Common myeloid progenitor, CD34-positive (primary cell): Measurements from ENCODE around the gene SIGLEC6.

ENCODE experiments used
- CTCF ChIA-PET: fragments of 350-600 bp; sonication (Branson Sonifier 250); formaldehyde crosslinking; loops from one replicate; lab custom pipeline; 2021; ENCODE audit warnings: antibody characterized with exemption; lab: Charles Lee
- POLR2A ChIA-PET: fragments of 350-600 bp; sonication (Branson Sonifier 250); formaldehyde crosslinking; loops from one replicate; lab custom pipeline; 2021; ENCODE audit warnings: antibody characterized with exemption; lab: Charles Lee
- DNase-seq, 3 donors: peaks; one replicate each; pipeline versions ENCODE4 v3.0.0 to v3.0.0-alpha.2; 2013
- H3K27ac ChIP-seq, 2 experiments: 1 replicate in 1 of 2; 2 replicates in 1 of 2; pipeline ENCODE4 v1.7.0; 2013; ENCODE audit warnings: inconsistent platforms in 2 of 2, low read length in 2 of 2, mild to moderate bottlenecking in 2 of 2, low read depth in 1 of 2, moderate library complexity in 1 of 2; ENCODE audit not compliant: severe bottlenecking in 2 of 2, insufficient read depth in 1 of 2, poor library complexity in 1 of 2
- H3K27me3 ChIP-seq, 5 experiments: replicated peaks in 2 of 5; 1 replicate in 3 of 5; 2 replicates in 2 of 5; pipeline versions ENCODE4 v1.6.1 to v1.7.0; 2013; ENCODE audit warnings: low read length in 4 of 5, mild to moderate bottlenecking in 2 of 5, moderate library complexity in 2 of 5, inconsistent platforms in 1 of 5; ENCODE audit not compliant: insufficient read depth in 5 of 5, control insufficient read depth in 4 of 5
- H3K36me3 ChIP-seq, 4 experiments: 1 replicate in 2 of 4; 2 replicates in 2 of 4; pipeline versions ENCODE4 v1.6.1 to v1.7.0; 2013; ENCODE audit warnings: low read length in 3 of 4, control low read depth in 1 of 4, mild to moderate bottlenecking in 1 of 4; ENCODE audit not compliant: control insufficient read depth in 4 of 4, insufficient read depth in 4 of 4
- H3K4me1 ChIP-seq, 4 experiments: 1 replicate in 3 of 4; 2 replicates in 1 of 4; pipeline versions ENCODE4 v1.6.1 to v1.7.1; 2013; ENCODE audit warnings: low read length in 3 of 4, mild to moderate bottlenecking in 3 of 4, control low read depth in 1 of 4, inconsistent platforms in 1 of 4, moderate library complexity in 1 of 4; ENCODE audit not compliant: control insufficient read depth in 4 of 4, insufficient read depth in 4 of 4; ENCODE audit errors: control extremely low read depth in 1 of 4
- H3K4me3 ChIP-seq, 7 experiments: 1 replicate in 4 of 7; 2 replicates in 3 of 7; pipeline versions ENCODE4 v1.5.1 to v1.7.0; 2013; ENCODE audit warnings: mild to moderate bottlenecking in 7 of 7, low read length in 6 of 7, moderate library complexity in 6 of 7, inconsistent platforms in 2 of 7, low read depth in 2 of 7, control low read depth in 1 of 7; ENCODE audit not compliant: insufficient read depth in 4 of 7, control insufficient read depth in 1 of 7; ENCODE audit errors: extremely low read depth in 1 of 7
- H3K9me3 ChIP-seq, 5 experiments: 1 replicate in 4 of 5; 2 replicates in 1 of 5; pipeline versions ENCODE4 v1.6.1 to v1.7.1; 2013; ENCODE audit warnings: low read length in 4 of 5, mild to moderate bottlenecking in 2 of 5, inconsistent platforms in 1 of 5, low read depth in 1 of 5, moderate library complexity in 1 of 5; ENCODE audit not compliant: control insufficient read depth in 4 of 5, insufficient read depth in 2 of 5; ENCODE audit errors: control extremely low read depth in 1 of 5
- WGBS: methylation state at CpG from one replicate; pipeline ENCODE4 v1.1.5; 2013; ENCODE audit not compliant: insufficient coverage; 5-methylcytosine and 5-hydroxymethylcytosine counted together

SIGLEC6 gene

DNA sequence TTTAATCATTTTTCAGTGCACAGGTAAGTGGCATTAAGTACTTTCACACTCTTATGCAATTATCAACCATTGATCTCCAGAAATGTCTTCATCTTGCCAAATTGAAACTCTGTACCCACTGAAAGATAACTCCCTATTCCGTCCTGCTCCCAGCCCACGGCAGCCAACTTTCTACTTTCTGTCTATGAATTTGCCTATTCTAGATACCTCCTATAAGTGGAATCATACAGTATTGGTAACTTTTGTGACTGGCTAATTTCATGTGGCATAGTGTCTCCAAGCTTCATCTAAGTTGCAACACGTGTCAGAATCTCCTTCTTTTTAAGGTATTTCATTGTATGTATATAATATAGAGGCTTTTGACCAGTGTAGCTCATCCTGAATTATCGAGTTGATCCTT is 58.9 kb downstream of the SIGLEC6 start:
- WGBS = 0% methylated on average over 1 of the region's 4 CpGs
- Histone ChIP-seq H3K27me3 (peaks cover 0 to 10% (median 5%) of the 10 kb centered on the region in 5 experiments), H3K4me3 (no peak overlapping the region), H3K36me3 (no peaks in the 10 kb centered on the region), H3K4me1 (peaks cover 4 to 29% (median 16%) of the 10 kb centered on the region in 4 experiments), H3K27ac (no peak overlapping the region), H3K9me3 (peaks cover 0 to 4% (median 0%) of the 10 kb centered on the region in 5 experiments)
- CTCF ChIA-PET = interaction anchor here (0.6 to 7.0 kb wide), 34 partner anchors 10 to 206 kb away, joined by 3 to 92 read pairs (median 5); partner anchors contain the start of gene ZNF175
- DNase-seq = no peak
- POLR2A ChIA-PET = no interaction called here

DNA sequence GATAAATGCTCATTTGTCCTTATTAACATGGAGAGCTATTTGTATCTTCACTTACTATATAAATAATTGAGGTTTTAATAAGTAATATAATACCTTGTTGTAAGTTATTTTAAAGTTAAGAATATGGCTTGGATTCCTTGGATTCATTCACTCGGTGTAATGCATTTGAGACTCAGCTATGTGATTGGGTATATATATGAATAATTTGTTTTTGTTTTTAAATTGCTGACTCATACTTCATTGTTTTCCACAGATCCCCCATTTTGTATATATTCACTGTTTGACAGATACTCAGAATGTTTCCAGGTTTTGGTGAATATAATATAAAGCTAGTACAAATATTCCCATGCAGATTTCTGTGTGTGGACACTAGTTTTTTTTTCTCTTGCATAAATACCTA is 59.9 kb downstream of the SIGLEC6 start:
- WGBS = no CpG with 5 or more reads among the region's 1 CpG

DNA sequence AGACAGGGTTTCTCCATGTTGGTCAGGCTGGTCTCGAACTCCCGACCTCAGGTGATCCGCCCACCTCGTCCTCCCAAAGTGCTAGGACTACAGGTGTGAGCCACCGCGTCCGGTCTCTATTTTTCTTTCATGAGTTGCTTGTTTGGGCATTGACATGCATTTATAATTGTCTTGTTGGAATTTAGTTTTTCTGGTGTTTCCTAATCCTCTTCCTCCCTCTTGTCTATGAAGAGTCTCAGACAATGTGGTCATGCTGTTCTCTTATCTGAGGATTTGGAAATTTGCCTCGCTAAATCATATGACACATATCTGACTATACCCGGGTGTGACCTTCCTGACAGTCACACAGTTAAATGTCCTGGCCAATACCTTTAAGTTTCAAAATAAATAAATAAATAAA is 60.5 kb downstream of the SIGLEC6 start:
- Histone ChIP-seq H3K9me3 (no peaks in the 10 kb centered on the region), H3K36me3 (no peaks in the 10 kb centered on the region), H3K27ac (no peak overlapping the region), H3K4me3 (no peak overlapping the region), H3K27me3 (peaks cover 0 to 10% (median 5%) of the 10 kb centered on the region in 5 experiments), H3K4me1 (peaks cover 13 to 46% (median 24%) of the 10 kb centered on the region in 4 experiments)
- POLR2A ChIA-PET = no interaction called here
- WGBS = 100% methylated on average over 4 of the region's 9 CpGs
- CTCF ChIA-PET = interaction anchor here (0.8 to 7.0 kb wide), 13 partner anchors 10 to 211 kb away, joined by 3 to 92 read pairs (median 4); no protein-coding TSS in a partner anchor
- no peak for DNase-seq

More for the DNA sequence above, 59.9 kb downstream of the SIGLEC6 start:
- Histone ChIP-seq H3K9me3 (peaks cover 0 to 4% (median 0%) of the 10 kb centered on the region in 5 experiments), H3K4me3 (no peak overlapping the region), H3K36me3 (no peaks in the 10 kb centered on the region), H3K27ac (no peak overlapping the region), H3K4me1 (peaks cover 13 to 40% (median 23%) of the 10 kb centered on the region in 4 experiments), H3K27me3 (peaks cover 0 to 10% (median 5%) of the 10 kb centered on the region in 5 experiments)
- DNase-seq = no peak
- ChIA-PET POLR2A (no interaction called here), CTCF (interaction anchor here (0.5 to 7.0 kb wide), 14 partner anchors 10 to 300 kb away, joined by 3 to 92 read pairs (median 4); no protein-coding TSS in a partner anchor)

DNA sequence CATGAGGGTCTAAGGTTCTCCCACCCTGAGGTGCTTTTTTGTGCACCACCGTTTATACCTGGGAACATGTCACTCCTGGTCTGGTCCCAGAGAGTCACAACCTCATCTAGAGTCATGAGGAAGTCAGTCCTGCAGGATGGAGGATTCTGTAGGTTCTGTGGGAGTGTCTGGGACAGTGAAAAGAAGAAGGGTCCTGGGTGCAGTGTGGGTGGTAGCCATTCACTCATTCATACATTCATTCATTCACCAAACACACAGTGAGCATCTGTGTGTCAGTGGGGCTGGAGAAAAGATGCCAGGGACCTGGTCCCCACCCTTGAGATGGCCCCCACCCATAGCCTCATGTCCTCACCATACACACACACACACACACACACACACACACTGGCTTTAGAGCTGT is 61.8 kb downstream of the SIGLEC6 start:
- Histone ChIP-seq H3K36me3 (no peaks in the 10 kb centered on the region), H3K4me3 (no peak overlapping the region), H3K9me3 (no peaks in the 10 kb centered on the region), H3K27ac (no peak overlapping the region), H3K4me1 (peaks cover 13 to 48% (median 24%) of the 10 kb centered on the region in 4 experiments), H3K27me3 (peaks cover 0 to 8% (median 5%) of the 10 kb centered on the region in 5 experiments)
- CTCF ChIA-PET = interaction anchor here (1.0 to 1.5 kb wide), 2 partner anchors 33 to 46 kb away, joined by 3 to 5 read pairs; no protein-coding TSS in a partner anchor
- POLR2A ChIA-PET = no interaction called here
- no peak for DNase-seq
- 86% methylated on average over 1 of the region's 1 CpG for WGBS

DNA sequence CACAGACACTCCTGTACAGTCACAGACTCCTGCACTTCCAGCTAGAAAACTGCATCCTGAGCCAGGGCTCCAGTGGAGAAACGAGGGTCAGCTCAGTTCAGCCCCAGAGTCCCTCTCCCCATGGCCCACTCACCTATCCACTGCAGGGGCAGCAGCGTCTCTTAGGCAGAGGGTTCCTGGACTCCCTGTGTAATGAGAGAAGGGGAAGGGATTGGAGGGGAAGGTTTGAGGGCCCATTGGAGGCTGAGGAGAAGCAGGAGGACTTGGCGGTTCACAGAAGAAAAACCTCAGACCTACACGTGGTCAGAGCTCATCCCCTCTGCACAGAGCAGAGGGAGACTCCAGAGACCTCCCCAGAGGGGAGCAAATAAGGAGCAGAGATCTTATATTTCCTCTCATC is 62.3 kb downstream of the SIGLEC6 start:
- DNase-seq = no peak
- peaks cover 16 to 48% (median 25%) of the 10 kb centered on the region in 4 experiments for H3K4me1 ChIP-seq
- H3K9me3 ChIP-seq = no peaks in the 10 kb centered on the region
- H3K4me3 ChIP-seq = no peak overlapping the region
- POLR2A ChIA-PET = no interaction called here
- H3K27me3 ChIP-seq = peaks cover 0 to 5% (median 2%) of the 10 kb centered on the region in 5 experiments
- WGBS = no CpG with 5 or more reads among the region's 4 CpGs
- CTCF ChIA-PET = interaction anchor here (0.8 to 1.5 kb wide), 6 partner anchors 15 to 184 kb away, joined by 3 to 5 read pairs (median 4); no protein-coding TSS in a partner anchor
- H3K27ac ChIP-seq = no peak overlapping the region
- H3K36me3 ChIP-seq = no peaks in the 10 kb centered on the region

DNA sequence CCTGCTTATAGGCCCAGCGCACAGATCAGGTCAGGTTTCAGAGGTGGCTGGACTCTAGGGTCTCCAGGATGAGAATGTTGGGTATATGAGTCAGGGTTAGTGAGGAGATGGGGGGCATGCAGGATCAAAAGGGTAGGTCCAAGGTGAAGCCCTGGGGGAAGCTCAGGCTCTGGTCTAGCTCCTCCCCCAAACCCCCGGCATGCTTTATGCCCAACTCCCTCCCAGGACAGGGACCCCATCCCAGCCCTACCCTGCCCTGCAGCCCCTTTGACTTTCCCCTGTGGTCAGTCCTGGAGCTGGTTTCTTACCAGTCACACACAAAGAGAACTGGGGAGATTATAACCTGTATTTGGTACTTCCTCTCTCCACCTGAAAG is 62.9 kb downstream of the SIGLEC6 start:
- CTCF ChIA-PET = interaction anchor here (0.6 to 1.9 kb wide), 10 partner anchors 11 to 184 kb away, joined by 3 to 8 read pairs (median 4); no protein-coding TSS in a partner anchor
- H3K27me3 ChIP-seq = peaks cover 0 to 1% (median 0%) of the 10 kb centered on the region in 5 experiments
- no peak for DNase-seq
- H3K36me3 ChIP-seq = no peaks in the 10 kb centered on the region
- no peaks in the 10 kb centered on the region for H3K9me3 ChIP-seq
- peak overlapping the region in 2 of 7 experiments; percentile 43 to 57 for H3K4me3 ChIP-seq
- H3K27ac ChIP-seq = peak overlapping the region in 1 of 2 experiments; percentile 66
- H3K4me1 ChIP-seq = peaks cover 16 to 48% (median 25%) of the 10 kb centered on the region in 4 experiments
- POLR2A ChIA-PET = no interaction called here
- WGBS = 100% methylated on average over 1 of the region's 2 CpGs
